ENCODE measurements around the gene DIS3L2.

DNA sequence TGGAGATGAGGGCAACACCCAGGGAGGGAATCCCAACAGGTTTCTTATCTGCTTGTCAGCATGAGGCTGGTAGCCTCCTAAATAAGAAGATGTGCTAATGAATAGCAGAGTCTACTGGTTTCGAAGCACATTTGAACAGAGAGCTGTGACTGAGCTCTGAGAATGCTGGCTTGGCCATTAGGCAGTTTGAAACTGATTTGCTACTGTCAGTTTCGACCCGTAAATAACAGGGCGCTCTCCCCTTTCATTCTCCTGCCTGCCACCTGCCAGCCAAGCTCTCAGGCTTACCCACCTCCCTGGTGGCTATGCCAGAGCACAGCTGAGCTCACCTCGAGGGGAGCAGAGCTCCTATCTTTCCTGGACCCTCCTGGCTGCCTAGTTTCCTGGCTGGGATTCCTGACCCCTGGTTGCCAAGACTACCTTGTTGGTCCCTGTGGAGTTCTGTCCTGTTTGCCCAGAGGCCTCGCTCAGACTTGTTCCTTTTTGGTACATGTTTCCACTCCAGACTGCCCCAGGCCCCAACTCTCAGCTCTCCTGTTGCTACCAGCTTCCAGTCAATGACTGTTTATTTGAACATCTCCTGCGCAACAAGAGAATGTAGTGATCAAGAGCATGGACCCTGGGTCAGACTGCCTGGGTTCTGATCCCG lies 314.7 kb downstream of the DIS3L2 start:
- TF ChIP-seq, protein P1, sequence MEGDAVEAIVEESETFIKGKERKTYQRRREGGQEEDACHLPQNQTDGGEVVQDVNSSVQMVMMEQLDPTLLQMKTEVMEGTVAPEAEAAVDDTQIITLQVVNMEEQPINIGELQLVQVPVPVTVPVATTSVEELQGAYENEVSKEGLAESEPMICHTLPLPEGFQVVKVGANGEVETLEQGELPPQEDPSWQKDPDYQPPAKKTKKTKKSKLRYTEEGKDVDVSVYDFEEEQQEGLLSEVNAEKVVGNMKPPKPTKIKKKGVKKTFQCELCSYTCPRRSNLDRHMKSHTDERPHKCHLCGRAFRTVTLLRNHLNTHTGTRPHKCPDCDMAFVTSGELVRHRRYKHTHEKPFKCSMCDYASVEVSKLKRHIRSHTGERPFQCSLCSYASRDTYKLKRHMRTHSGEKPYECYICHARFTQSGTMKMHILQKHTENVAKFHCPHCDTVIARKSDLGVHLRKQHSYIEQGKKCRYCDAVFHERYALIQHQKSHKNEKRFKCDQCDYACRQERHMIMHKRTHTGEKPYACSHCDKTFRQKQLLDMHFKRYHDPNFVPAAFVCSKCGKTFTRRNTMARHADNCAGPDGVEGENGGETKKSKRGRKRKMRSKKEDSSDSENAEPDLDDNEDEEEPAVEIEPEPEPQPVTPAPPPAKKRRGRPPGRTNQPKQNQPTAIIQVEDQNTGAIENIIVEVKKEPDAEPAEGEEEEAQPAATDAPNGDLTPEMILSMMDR (IDR thresholded peaks at IDR 0.05): no peak
- TF ChIP-seq ZFX (IDR thresholded peaks at IDR 0.05; ENCODE audit: borderline replicate concordance): no peak
